Stomach (tissue), 9 donors: Measurements from ENCODE around the gene ODF2L. TPM values are rescaled to one million over a fixed set of nuclear protein-coding genes. Genes with fewer than 3 reads are reported as not detected.
A peak's percentile ranks its signal among the peaks of the same experiment; 100 is the strongest.

Source experiments
- DNase-seq, 2 donors: peaks; one replicate each; pipeline versions ENCODE4 v3.0.0 to v3.0.0-alpha.2; 2013 to 2019
- H3K27ac ChIP-seq, 5 donors: fragments of 200-600 bp in 4 of 5; sonication (generic) in 4 of 5; one replicate each; pipeline ENCODE4 v1.5.1; 2013 to 2019; ENCODE audit warnings: mild to moderate bottlenecking in 1 of 5, moderate library complexity in 1 of 5
- H3K27me3 ChIP-seq, 3 donors: fragments of 200-600 bp; sonication (generic); one replicate each; pipeline ENCODE4 v1.5.1; 2017 to 2019; ENCODE audit warnings: mixed run types in 1 of 3
- H3K36me3 ChIP-seq, 4 donors: fragments of 200-600 bp; sonication (generic); 1 replicate in 3 of 4; 2 replicates in 1 of 4; pipeline ENCODE4 v1.5.1; 2016 to 2019
- H3K4me1 ChIP-seq, 4 donors: fragments of 200-600 bp; sonication (generic); one replicate each; pipeline ENCODE4 v1.5.1; 2016 to 2019
- H3K4me3 ChIP-seq, 4 donors: fragments of 200-600 bp; sonication (generic) in 3 of 4; one replicate each; pipeline ENCODE4 v1.5.1; 2016 to 2019; ENCODE audit warnings: mild to moderate bottlenecking in 1 of 4
- H3K9me3 ChIP-seq, 4 donors: fragments of 200-600 bp; sonication (generic); one replicate each; pipeline ENCODE4 v1.5.1; 2016 to 2019
- EP300 ChIP-seq: sonication (generic); formaldehyde crosslinking; IDR thresholded peaks from one replicate; pipeline ENCODE4 v1.6.1; 2017; ENCODE audit warnings: antibody characterized with exemption
- POLR2A ChIP-seq, 4 donors: fragments of 450-650 bp; IDR thresholded peaks; one replicate each; pipeline ENCODE4 v1.6.1; 2016; ENCODE audit warnings: antibody characterized with exemption in 4 of 4, control low read depth in 2 of 4, mild to moderate bottlenecking in 1 of 4, moderate library complexity in 1 of 4
- POLR2AphosphoS5 ChIP-seq, 3 donors: sonication (generic); formaldehyde crosslinking; IDR thresholded peaks; one replicate each; pipeline ENCODE4 v1.6.1; 2016; ENCODE audit warnings: antibody characterized with exemption in 3 of 3
- WGBS, 5 donors: extraction: QIAGEN DNeasy Blood & Tissue Kit in 3 of 5; methylation state at CpG; one replicate each; pipeline versions ENCODE4 v1.1.5 to v1.1.7; 2013 to 2018; 5-methylcytosine and 5-hydroxymethylcytosine counted together
- intact Hi-C: fragments of 100-400 bp; cut with DNase I; formaldehyde crosslinking; loops from one replicate; pipeline ENCODE4 v1.15.1; 2023; ENCODE audit warnings: low total_unique reads
- polyA plus RNA-seq, 3 donors: library from polyadenylated mRNA; stranded (reverse); fragments of 200-250 nt; gene quantifications; one replicate each; pipeline ENCODE4 v1.2.3, GENCODE V29; 2013
- total RNA-seq, 5 donors: library from RNA; depleted of rRNA; stranded (reverse); fragments of >200 nt; gene quantifications; one replicate each; pipeline versions ENCODE4 v1.1.0 to v1.2.3, GENCODE V29; 2014 to 2016
- TF ChIP-seq, protein P1 (sequence below), 7 experiments: fragments of 450-650 bp in 4 of 7; fragments of 200-600 bp in 3 of 7; sonication (generic) in 3 of 7; IDR thresholded peaks; one replicate each; pipeline ENCODE4 v1.5.1; 2016 to 2019; ENCODE audit warnings: antibody characterized with exemption in 7 of 7, control low read depth in 2 of 7, mild to moderate bottlenecking in 1 of 7
- donor health status: healthy with polysubstance abuse.
- donor health status: Bipolar disorder and iron deficiency.
- donor health status: healthy.

ODF2L gene
- total and polyA plus RNA-seq, 8 donors = 6.0 to 159 (median 49.2) TPM

- Histone ChIP-seq H3K9me3 (no peaks in the 10 kb centered on the region), H3K4me1 (no peaks in the 10 kb centered on the region), H3K27me3 (no peaks in the 10 kb centered on the region), H3K36me3 (no peaks in the 10 kb centered on the region), H3K27ac (no peak overlapping the region), H3K4me3 (no peak overlapping the region)
- intact Hi-C loops = no loop called here
- TF ChIP-seq POLR2AphosphoS5 (IDR thresholded peaks at IDR 0.05) (no peak), POLR2A (IDR thresholded peaks at IDR 0.05) (no peak), EP300 (no peak)
- TF ChIP-seq, protein P1, sequence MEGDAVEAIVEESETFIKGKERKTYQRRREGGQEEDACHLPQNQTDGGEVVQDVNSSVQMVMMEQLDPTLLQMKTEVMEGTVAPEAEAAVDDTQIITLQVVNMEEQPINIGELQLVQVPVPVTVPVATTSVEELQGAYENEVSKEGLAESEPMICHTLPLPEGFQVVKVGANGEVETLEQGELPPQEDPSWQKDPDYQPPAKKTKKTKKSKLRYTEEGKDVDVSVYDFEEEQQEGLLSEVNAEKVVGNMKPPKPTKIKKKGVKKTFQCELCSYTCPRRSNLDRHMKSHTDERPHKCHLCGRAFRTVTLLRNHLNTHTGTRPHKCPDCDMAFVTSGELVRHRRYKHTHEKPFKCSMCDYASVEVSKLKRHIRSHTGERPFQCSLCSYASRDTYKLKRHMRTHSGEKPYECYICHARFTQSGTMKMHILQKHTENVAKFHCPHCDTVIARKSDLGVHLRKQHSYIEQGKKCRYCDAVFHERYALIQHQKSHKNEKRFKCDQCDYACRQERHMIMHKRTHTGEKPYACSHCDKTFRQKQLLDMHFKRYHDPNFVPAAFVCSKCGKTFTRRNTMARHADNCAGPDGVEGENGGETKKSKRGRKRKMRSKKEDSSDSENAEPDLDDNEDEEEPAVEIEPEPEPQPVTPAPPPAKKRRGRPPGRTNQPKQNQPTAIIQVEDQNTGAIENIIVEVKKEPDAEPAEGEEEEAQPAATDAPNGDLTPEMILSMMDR (IDR thresholded peaks at IDR 0.05) = no peak
- no peak for DNase-seq
- 74 to 82% (median 80%) methylated on average over 3 of the region's 3 CpGs for WGBS, 5 donors
Measured at GRCh38 chr1:86322241-86322640, 73.9 kb downstream of the ODF2L start.

DNA sequence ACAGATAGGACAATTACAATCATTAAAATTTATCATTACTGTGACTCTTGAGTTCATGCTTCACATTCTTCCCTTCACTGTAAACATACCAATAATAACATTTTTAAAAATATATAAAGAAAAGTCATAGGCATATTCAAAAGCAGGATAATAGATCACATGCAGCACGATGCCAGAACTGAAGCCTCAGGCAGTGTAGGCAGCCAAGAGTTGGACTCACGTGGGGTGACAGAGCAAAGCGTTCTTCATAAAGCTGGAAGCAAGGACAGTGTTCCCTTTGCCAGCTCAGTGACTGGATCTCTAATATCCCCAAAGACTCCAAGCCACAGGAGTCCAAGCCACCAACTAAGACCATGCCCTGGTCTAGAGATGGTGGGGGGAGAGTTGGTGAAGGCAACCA is 77.7 kb downstream of the ODF2L start:
- no peak for DNase-seq
- WGBS, 5 donors = 57 to 82% (median 73%) methylated on average over 3 of the region's 3 CpGs
- H3K27me3 ChIP-seq = no peaks in the 10 kb centered on the region

GRCh38 chr1:86317926-86318325 is 78.2 kb downstream of the ODF2L start:
- TF ChIP-seq POLR2AphosphoS5 (IDR thresholded peaks at IDR 0.05) = no peak
- Histone ChIP-seq H3K27ac (no peak overlapping the region), H3K4me1 (no peaks in the 10 kb centered on the region), H3K27me3 (no peaks in the 10 kb centered on the region), H3K9me3 (no peaks in the 10 kb centered on the region), H3K36me3 (no peaks in the 10 kb centered on the region), H3K4me3 (no peak overlapping the region)
- intact Hi-C loops = no loop called here
- DNase-seq = no peak

More for the DNA sequence above, 77.7 kb downstream of the ODF2L start:
- no peak overlapping the region for H3K27ac ChIP-seq
- intact Hi-C loops = no loop called here
- no peaks in the 10 kb centered on the region for H3K36me3 ChIP-seq
- TF ChIP-seq EP300 (no peak), POLR2AphosphoS5 (IDR thresholded peaks at IDR 0.05) (no peak), POLR2A (IDR thresholded peaks at IDR 0.05) (no peak)
- TF ChIP-seq, protein P1 (IDR thresholded peaks at IDR 0.05) = no peak
- H3K4me3 ChIP-seq = no peak overlapping the region
- no peaks in the 10 kb centered on the region for H3K9me3 ChIP-seq
- no peaks in the 10 kb centered on the region for H3K4me1 ChIP-seq

DNA sequence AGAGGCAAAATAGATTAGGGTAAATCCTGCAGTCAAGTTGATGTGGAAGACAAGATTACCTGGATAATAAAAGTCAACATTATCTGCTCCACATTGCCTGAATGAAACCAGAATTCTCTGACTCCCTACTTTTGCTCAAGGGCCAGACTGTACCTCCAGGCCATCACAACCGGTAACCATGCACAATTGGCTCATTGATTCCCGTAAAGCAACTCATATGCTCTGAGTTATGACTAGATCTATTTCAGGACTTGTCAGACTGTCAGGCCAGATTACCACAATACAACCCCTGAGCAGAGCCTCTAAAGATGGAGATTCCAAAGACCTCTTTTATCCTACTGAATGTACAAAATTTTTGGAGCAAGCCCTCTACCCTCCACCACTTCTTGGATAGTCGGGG is 90.4 kb downstream of the ODF2L start:
- DNase-seq = no peak
- no peaks in the 10 kb centered on the region for H3K4me1 ChIP-seq
- intact Hi-C loops = no loop called here
- H3K9me3 ChIP-seq = peaks cover 0 to under 1% (median 0%) of the 10 kb centered on the region in 4 donors
- WGBS, 5 donors = 85 to 95% (median 92%) methylated on average over 3 of the region's 3 CpGs
- H3K36me3 ChIP-seq = no peaks in the 10 kb centered on the region
- H3K27me3 ChIP-seq = no peaks in the 10 kb centered on the region
- H3K4me3 ChIP-seq = no peak overlapping the region
- TF ChIP-seq, protein P1 (IDR thresholded peaks at IDR 0.05) = no peak
- TF ChIP-seq EP300 (no peak), POLR2AphosphoS5 (IDR thresholded peaks at IDR 0.05) (no peak), POLR2A (IDR thresholded peaks at IDR 0.05) (no peak)
- no peak overlapping the region for H3K27ac ChIP-seq

DNA sequence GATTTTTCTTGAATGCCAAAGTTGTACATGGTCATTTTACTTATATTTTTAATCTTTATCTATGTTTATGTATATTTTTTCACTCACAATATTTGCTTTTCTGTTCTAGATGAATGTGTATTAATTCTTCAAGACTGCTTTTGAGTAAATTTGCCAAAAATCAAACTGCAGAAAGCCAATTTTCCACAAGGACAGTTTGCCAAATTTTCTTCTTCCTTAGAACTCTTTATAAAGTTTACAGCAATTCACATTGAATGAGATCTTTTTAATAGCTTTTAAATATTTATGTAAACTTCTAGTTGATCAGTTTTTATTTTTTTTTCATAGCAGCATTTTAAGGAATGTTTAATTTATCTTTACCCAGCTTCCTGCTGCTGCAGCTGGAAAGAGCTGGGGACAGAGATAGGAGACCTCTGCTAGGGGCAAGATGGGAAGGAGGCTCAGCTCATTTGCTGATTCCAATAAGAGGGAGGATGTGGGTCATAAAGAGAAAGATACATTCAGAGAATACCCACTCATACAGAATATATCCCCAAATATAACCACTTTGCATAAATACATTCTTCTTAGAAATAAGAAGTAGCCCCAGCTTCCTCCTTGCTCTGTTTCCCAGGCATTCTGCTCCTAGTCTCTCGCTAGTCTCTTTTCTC is 93.0 kb downstream of the ODF2L start:
- 58 to 95% (median 76%) methylated on average over 1 of the region's 1 CpG for WGBS, 5 donors
- H3K27me3 ChIP-seq = no peaks in the 10 kb centered on the region
- intact Hi-C loops = no loop called here

More for the DNA sequence above, 93.0 kb downstream of the ODF2L start:
- DNase-seq = peak in 1 of 2 donors; percentile 19
- Histone ChIP-seq H3K4me3 (no peak overlapping the region), H3K27ac (no peak overlapping the region), H3K9me3 (peaks cover 0 to 7% (median 0%) of the 10 kb centered on the region in 4 donors), H3K4me1 (no peaks in the 10 kb centered on the region), H3K36me3 (no peaks in the 10 kb centered on the region)
- TF ChIP-seq, protein P1 (IDR thresholded peaks at IDR 0.05) = no peak
- TF ChIP-seq POLR2AphosphoS5 (IDR thresholded peaks at IDR 0.05) (no peak), EP300 (no peak), POLR2A (IDR thresholded peaks at IDR 0.05) (no peak)
